ENCODE data around the gene PYY. TPM values are rescaled to one million over a fixed set of nuclear protein-coding genes. Genes with fewer than 3 reads are reported as not detected.

Gene PYY
- polyA plus RNA-seq, 3 donors = not detected

- H3K9me3 Mint-ChIP-seq = peaks cover 0 to 8% (median 0%) of the 10 kb centered on the region in 7 donors
- H3K27me3 Mint-ChIP-seq (ENCODE audit: low read depth in 3 of 3) = peaks cover 20 to 31% (median 21%) of the 10 kb centered on the region in 3 donors
Measured at GRCh38 chr17:43958748-43959352, 5.1 kb upstream of the PYY start.

GRCh38 chr17:43956222-43956621 is 2.5 kb upstream of the PYY start:
- H3K79me2 ChIP-seq (ENCODE audit: insufficient read depth, low read length) = no peaks in the 10 kb centered on the region
- Mint-ChIP-seq H3K4me1 (peaks cover 7% of the 10 kb centered on the region), H3K27ac (no peak overlapping the region), H3K36me3 (no peaks in the 10 kb centered on the region), H3K4me3 (no peak overlapping the region), H3K9me3 (peaks cover 0 to 11% (median 0%) of the 10 kb centered on the region in 7 donors), H3K27me3 (ENCODE audit: low read depth in 3 of 3) (peaks cover 35 to 44% (median 42%) of the 10 kb centered on the region in 3 donors)
- H3K36me3 ChIP-seq (replicated peaks in 1 of 2; ENCODE audit: control insufficient read depth in 1 of 2, insufficient read depth in 2 of 2, low read length in 2 of 2) = no peaks in the 10 kb centered on the region
- peaks cover 0 to 12% of the 10 kb centered on the region in 2 donors for H3K9me3 ChIP-seq (replicated peaks in 1 of 2; ENCODE audit: control insufficient read depth in 1 of 2, insufficient read depth in 1 of 2, low read length in 2 of 2)
- TF ChIP-seq CTCF (IDR thresholded peaks at IDR 0.05) = no peak
- H4K20me1 ChIP-seq (ENCODE audit: insufficient read depth, low read length) = no peaks in the 10 kb centered on the region
- WGBS (ENCODE audit: insufficient coverage) = 83% methylated on average over 1 of the region's 8 CpGs
- intact Hi-C loops (cut with micrococcal nuclease) = no loop called here
- H3K4me3 ChIP-seq (replicated peaks in 1 of 3; ENCODE audit: low read depth in 2 of 3, low read length in 3 of 3) = no peak overlapping the region
- no peak overlapping the region for H3K9ac ChIP-seq (ENCODE audit: insufficient read depth, low read length, poor library complexity, severe bottlenecking)
- H2AFZ ChIP-seq (ENCODE audit: insufficient read depth, low read depth, low read length, poor library complexity, severe bottlenecking) = no peak overlapping the region
- H3K27ac ChIP-seq (ENCODE audit: low read depth in 1 of 2, low read length in 2 of 2) = no peak overlapping the region
- no peak overlapping the region for H3K4me2 ChIP-seq (replicated peaks; ENCODE audit: extremely low read depth, low read length, poor library complexity, severe bottlenecking)
- no peak for DNase-seq
- peaks cover 17 to 37% of the 10 kb centered on the region in 2 donors for H3K27me3 ChIP-seq (ENCODE audit: control insufficient read depth in 2 of 2, insufficient read depth in 2 of 2, low read length in 2 of 2)
- peaks cover 5 to 6% of the 10 kb centered on the region in 2 donors for H3K4me1 ChIP-seq (ENCODE audit: control insufficient read depth in 1 of 2, insufficient read depth in 2 of 2, low read length in 2 of 2)

More at GRCh38 chr17:43958748-43959352, 5.1 kb upstream of the PYY start:
- H3K4me3 ChIP-seq (replicated peaks in 1 of 3; ENCODE audit: low read depth in 2 of 3, low read length in 3 of 3) = no peak overlapping the region
- no peak for DNase-seq
- no peaks in the 10 kb centered on the region for H3K36me3 ChIP-seq (replicated peaks in 1 of 2; ENCODE audit: control insufficient read depth in 1 of 2, insufficient read depth in 2 of 2, low read length in 2 of 2)
- Mint-ChIP-seq H3K36me3 (no peaks in the 10 kb centered on the region), H3K4me3 (no peak overlapping the region), H3K4me1 (no peaks in the 10 kb centered on the region), H3K27ac (no peak overlapping the region)
- H3K4me1 ChIP-seq (ENCODE audit: control insufficient read depth in 1 of 2, insufficient read depth in 2 of 2, low read length in 2 of 2) = no peaks in the 10 kb centered on the region
- H3K27me3 ChIP-seq (ENCODE audit: control insufficient read depth in 2 of 2, insufficient read depth in 2 of 2, low read length in 2 of 2) = peaks cover 3 to 16% of the 10 kb centered on the region in 2 donors
- H2AFZ ChIP-seq (ENCODE audit: insufficient read depth, low read depth, low read length, poor library complexity, severe bottlenecking) = no peak overlapping the region
- H3K9ac ChIP-seq (ENCODE audit: insufficient read depth, low read length, poor library complexity, severe bottlenecking) = no peak overlapping the region
- no peak for TF ChIP-seq CTCF (IDR thresholded peaks at IDR 0.05)
- H4K20me1 ChIP-seq (ENCODE audit: insufficient read depth, low read length) = no peaks in the 10 kb centered on the region
- WGBS (ENCODE audit: insufficient coverage) = no CpG with 5 or more reads among the region's 2 CpGs
- no peaks in the 10 kb centered on the region for H3K9me3 ChIP-seq (replicated peaks in 1 of 2; ENCODE audit: control insufficient read depth in 1 of 2, insufficient read depth in 1 of 2, low read length in 2 of 2)
- no peak overlapping the region for H3K27ac ChIP-seq (ENCODE audit: low read depth in 1 of 2, low read length in 2 of 2)
- H3K4me2 ChIP-seq (replicated peaks; ENCODE audit: extremely low read depth, low read length, poor library complexity, severe bottlenecking) = no peak overlapping the region
- intact Hi-C loops (cut with micrococcal nuclease) = no loop called here
- H3K79me2 ChIP-seq (ENCODE audit: insufficient read depth, low read length) = no peaks in the 10 kb centered on the region
